HUDEP-2 (cell line): ENCODE results near the gene ACTG1.

Experiments used
- DNase-seq, 76 experiments: peaks; one replicate each; lab custom pipeline; 2025; ENCODE audit not compliant: unreplicated experiment in 76 of 76; lab: John Stamatoyannopoulos, UW

The ACTG1 gene

GRCh38 chr17:81483862-81484194 lies 28.8 kb downstream of the ACTG1 start:
- DNase-seq: no peak

DNA sequence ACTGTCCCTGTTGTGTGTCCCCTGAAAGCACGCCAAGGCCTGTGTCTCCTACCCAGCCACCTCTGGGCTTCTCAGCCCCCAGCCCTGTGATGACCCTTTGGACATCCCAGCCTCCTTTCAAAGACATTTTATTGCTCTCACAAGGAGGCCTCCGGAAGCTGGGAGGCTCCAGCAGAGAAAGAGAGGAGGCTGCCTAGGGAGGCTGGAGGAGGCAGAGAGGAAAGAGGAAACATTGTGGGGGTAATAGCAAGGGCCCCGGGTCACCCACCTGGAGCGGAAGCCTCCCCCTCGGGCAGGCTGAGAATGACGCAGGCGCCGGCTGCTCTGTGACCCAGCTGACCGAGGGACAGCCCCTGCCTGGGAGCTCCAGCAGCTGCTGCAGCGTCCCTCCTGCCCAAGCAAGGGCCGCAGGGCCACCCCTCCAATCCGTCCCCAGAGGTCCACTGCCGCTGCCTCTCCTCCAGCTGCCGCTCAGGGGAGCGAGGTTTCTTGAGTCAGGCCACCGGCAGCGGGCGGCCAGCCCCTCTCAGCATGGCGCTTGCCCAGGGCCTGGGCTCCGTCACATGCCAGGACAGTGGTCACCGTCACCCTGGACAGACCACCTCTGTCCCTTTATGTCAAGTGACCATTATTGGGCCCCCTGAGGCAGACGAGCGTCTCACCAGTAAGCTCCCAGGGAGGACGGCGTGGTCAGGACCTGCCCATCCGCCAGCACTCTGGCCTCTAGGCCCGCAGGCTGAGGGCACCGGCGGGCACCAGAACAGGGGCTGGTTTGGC lies 29.3 kb downstream of the ACTG1 start:
- no peak for DNase-seq

- DNase-seq: no peak
These were observed 29.9 kb downstream of the ACTG1 start for GRCh38 chr17:81482673-81483072.

- DNase-seq: no peak
These were observed 30.6 kb downstream of the ACTG1 start for GRCh38 chr17:81481815-81482505.

DNA sequence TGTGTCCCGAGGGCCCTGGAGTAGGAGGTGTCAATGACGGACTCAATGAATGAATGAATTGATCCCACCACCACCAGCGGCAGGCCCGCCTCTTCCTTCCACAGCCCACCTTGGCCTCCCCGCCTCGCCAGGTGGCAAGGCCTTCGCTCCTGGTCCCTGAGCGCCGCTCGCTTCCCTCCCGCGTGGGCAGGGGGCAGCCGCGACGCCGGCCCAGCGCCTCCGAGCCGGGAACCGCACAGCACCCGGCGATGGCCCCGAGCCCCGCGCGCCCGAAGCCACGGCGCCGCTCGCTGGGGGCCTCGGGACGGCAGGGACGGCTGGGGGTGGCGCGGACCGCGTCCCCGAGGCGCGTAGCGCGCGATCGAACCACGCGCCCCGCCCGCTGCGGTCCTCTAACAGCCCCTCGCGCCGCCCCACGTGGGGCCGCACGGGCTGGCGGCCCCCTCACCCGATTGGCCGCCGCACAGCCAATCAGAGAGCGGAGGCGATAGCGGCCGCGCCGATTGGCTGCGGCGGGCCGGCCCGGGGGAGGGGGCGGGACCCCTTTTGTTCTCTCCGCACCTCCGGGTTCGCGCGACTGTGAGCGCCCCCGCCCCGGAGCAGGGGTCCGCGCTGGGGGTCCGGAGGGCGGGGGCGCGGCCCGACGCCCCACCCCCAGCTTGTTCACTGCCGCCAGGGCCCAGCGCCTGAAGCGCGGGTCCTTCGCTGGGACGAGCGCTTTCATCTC lies 31.4 kb downstream of the ACTG1 start:
- DNase-seq: peak in 43 of 76 experiments; percentile 4 to 68 (median 34)

DNA sequence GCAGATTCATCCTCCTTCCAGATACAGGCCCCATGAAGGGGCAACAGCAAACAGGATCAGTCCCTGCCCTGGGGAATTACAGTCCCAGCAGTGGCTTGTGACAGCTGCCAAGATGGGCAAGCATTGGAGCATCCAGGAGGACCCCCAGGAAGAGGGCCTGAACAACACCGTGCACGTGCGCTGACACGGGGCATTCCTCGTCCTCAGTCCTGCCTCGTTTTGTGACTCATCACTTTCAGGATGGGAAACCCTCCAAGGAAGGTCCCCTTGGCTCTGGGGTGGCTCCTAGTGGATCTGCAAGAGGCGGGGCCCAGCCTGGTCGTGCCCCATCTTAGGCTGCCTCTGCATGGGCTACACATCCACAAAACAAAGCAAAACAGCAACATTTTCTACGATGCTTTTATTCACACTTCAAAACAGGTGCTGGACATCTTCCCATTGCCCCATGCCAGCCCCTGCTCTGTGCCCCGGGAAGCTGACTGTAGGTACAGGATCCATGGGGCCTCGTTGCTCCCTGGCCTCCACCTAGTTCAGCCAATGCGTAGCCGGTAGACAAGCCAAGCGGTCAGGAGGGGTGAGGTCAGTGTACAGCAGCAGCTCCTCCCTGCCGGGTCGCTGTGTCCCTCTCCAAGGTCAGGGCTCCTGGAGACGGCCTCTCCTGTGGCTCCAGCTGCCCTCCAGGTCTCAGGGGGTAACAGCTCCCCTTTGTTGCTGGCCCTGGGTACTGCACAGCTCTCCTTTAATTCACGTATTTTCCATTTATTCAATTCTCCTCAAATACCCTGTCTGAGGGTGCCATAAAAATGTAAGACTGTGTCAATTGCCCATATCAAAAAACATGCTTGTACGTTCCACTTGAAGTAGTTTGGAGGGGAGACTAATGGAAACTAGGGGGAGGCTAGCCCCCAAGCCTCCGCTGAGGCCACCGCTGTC lies 32.2 kb downstream of the ACTG1 start:
- DNase-seq: no peak

DNA sequence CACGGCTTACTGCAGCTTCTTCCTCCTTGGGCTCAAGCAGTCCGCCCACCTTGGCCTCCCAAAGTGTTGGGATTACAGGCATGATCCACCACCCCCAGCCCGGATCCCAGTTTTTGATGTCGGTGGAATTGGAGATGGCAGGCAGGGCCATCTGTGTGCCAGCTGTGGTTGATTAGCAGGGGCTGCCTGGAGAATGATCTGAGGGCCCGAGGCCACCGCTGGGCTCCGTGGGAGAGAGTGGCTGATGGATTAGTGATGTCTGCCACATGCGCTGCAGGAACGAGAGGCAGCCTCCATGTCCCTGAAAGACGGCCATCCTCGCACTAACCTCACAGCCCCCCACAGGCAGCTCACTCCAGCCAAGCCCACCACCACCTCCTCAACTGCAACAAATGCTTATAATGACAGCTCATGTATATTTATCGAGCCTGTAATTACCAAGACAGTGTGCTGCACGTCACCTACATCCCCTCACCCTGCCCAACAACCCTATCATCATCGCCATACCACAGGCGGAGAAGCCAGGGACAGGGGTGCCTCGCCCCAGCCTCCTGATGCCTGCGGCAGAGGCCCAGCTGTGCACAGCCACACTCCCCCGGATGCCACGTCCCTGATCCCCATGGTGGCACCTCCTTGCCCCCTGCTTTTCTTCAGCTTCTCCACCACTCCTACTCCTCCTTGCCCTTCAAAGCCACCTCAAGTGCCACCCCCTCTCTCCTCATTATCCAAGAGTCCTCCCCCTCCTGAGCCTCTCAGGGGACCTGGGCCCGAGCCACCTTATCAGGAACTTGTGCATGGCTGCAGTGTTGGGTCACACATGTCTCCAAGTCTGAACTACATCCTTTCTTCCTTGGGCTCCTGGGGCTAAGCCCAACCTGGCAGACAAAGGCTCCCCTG lies 33.2 kb downstream of the ACTG1 start:
- DNase-seq: peak in 14 of 76 experiments; percentile 5 to 39 (median 22)

GRCh38 chr17:81478119-81478518 lies 34.5 kb downstream of the ACTG1 start:
- DNase-seq: no peak

GRCh38 chr17:81477173-81477572 lies 35.4 kb downstream of the ACTG1 start:
- DNase-seq: no peak

DNA sequence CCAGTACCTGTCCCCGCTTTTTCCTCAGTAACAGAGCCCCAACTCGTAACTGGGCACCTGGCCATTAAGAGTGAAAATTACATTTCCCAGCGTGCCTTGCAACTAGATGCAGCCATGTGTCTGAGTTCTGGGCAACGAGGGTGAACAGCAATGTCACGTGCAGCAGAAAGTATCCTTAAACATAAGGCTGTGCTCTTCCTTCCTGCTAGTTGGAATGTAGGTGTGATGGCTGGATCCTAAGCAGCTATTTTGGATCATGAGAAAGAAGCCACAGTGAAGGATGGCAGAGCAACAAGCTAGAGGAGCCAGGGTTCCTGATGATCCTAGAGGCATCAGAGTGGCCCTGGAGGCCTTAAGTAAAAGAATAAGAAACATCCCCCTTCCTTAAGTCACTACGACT lies 36.0 kb downstream of the ACTG1 start:
- no peak for DNase-seq

- no peak for DNase-seq
These were observed 36.5 kb downstream of the ACTG1 start for GRCh38 chr17:81476097-81476496.

- no peak for DNase-seq
These were observed 37.6 kb downstream of the ACTG1 start for GRCh38 chr17:81474958-81475357.

DNA sequence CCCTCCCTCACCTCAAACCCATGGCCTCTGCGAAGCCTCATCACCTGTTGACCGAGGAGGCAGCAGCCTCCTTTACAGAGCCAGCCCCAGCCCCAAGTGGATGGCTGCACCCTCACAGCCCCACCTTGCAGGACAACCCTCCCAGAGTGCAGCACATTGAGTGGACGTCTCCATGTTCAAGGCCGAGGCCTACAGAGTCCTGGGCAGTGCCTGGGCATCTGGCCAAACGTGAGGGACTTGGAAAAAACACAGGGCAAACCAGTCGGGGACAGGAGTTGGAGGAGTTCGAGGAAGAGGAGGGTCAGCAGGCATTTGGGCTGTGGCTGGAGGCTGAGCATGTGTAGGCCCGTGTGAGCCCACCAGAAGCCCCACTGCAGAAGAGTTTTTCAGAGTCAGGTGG lies 39.6 kb downstream of the ACTG1 start:
- DNase-seq: no peak

DNA sequence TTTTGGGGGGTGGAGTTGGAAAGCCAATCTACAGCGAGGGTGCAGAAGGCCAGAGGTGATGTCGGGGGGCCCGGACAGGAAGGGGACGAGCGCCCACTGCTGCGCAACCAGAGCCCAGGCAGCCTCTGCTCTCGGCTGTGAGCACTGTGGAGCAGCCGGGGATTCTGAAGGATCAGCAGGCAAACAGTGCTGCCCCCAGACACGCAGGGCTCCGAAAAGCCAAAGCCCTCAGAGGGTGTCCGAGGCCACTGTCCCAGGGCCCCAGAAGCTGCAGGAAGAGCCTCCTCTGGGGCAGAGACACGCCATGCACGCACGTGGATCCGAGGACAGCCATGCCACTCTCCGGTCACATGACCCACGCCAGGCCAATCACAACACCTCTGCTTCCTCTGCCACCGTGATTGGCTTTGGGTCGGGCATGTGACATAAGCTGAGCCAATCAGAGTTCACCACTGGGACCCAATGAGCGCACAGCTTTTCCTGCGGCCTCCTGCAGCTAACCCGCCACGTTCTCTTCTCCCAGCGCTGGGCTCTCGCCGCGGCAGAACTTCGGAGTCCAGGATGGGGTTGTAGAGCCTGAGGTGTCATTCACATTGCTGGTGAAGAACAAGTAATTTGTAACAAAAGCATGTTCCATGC lies 40.7 kb downstream of the ACTG1 start:
- DNase-seq: peak in 1 of 76 experiments; percentile 10

DNA sequence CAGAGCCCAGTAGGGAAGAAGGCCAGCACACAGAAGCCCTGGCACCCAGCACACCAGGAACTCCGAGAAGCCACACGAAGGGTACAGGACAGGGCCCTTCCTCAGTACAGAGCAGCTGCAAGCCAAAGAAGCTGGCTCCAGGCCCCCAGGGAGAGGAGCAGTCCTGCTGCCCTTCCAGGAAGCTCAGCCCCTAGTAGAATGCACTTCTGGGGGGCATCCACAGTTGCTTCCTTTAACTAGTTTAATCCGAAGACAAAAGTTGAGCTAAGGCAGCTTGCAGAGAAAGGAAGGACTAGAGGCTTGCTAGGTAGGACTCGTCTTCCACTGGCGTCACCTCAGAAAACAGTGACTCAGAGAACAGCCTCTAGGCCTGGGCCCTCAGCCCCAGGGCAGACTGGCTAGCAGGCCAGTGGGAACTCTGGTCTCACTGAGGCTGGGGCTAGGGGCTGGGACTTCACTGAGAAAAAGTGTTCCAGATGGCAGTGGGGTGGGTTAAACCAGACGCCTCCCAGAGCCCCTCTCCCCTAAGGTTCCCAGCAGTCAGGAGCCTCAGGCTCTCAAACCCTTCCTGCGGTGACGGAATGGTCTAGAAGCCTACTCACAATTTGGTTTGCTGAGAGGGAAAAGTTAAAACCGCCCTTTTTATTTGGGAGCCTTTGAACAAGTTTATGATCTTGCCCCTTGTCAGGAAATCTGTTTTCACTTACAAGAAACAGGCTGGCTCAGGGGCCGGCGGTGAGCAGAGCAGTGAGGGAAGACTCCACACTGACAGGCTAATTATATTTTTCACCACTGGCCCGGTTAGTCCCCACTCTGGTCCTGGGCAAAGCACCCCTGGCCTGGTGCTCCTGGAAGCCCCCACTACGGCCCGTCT lies 41.4 kb downstream of the ACTG1 start:
- no peak for DNase-seq

DNA sequence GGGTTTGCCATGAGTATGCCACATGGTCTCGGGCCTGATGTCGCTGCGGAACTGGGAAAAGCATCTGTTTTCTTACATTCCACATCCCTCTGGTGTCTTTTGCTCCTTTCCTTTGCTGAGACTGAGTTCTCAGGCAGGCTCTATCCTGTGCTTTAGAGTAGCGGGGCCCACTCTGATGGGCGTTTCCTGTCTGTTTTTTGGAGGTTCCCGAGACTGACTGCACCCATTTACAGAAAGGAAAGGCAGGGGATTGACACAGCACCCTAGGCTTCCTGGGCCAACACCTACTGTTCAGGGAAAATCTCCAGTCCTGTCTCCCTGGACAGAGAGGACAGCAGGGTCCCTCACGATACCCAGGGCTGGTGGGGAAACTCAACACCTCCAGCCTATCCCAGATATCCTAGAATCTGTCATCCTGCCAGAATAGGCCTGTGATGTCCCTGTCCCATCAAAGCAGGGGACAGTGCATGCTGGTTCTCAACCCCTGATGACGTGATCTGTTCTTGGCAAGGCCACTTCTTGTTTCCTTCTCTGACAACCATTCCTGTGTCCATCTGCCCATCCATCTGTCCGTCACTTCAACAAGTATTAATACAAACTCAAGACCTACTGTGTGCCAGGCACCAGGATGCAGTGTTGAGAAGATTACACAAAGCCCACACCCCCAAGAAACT lies 42.2 kb downstream of the ACTG1 start:
- DNase-seq: no peak

DNA sequence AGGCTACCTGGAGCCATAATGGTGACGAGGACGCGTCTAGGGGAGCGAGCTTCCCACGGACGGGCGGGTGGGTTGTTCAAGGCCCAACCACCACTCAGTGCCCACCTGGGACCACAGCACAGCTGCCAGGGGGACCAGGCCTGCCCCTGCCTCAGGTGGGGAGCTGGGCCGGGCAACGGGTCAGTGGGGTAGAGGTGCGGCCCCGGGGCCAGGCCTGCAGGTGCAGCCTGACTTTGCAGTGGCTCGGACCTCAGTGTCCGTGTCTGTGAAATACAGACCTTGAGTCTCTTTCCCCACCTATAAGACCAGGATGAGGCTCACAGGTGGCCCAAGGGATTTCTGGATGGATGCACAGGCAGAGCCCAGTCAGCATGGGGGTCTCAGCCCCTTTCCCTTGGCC lies 43.3 kb downstream of the ACTG1 start:
- no peak for DNase-seq

GRCh38 chr17:81468770-81469121 lies 43.9 kb downstream of the ACTG1 start:
- no peak for DNase-seq
